K562 (cell line): ENCODE data around the gene LENEP. TPM values are rescaled to one million over a fixed set of nuclear protein-coding genes. Genes with fewer than 3 reads are reported as not detected.

Source experiments
- CBX8 ChIP-seq: fragments of 200-600 bp; sonication (generic); IDR thresholded peaks from 2 replicates; pipeline ENCODE4 v1.6.1; 2012; ENCODE audit warnings: borderline replicate concordance, mixed run types, low read depth, mild to moderate bottlenecking, moderate library complexity, mixed read lengths, low read length, control low read depth, inconsistent platforms; ENCODE audit not compliant: poor library complexity, severe bottlenecking; ENCODE audit errors: extremely low read depth
- CHD4 ChIP-seq: fragments of 200-600 bp; sonication (generic); IDR thresholded peaks from 3 replicates; pipeline ENCODE4 v1.6.1; 2012; ENCODE audit warnings: low read depth, mild to moderate bottlenecking, mixed read lengths, low read length, inconsistent platforms; ENCODE audit not compliant: insufficient read depth, insufficient replicate concordance, poor library complexity, severe bottlenecking
- ELK3 ChIP-seq: fragments of 450-650 bp; formaldehyde crosslinking; IDR thresholded peaks from 2 replicates; pipeline ENCODE4 v1.4.0; 2020; ENCODE audit warnings: mild to moderate bottlenecking
- FOXO4 ChIP-seq: fragments of 450-650 bp; formaldehyde crosslinking; IDR thresholded peaks from 2 replicates; pipeline ENCODE4 v1.4.0; 2020; ENCODE audit warnings: mild to moderate bottlenecking, moderate library complexity
- GABPA ChIP-seq: fragments of 200-800 bp; sonication (Bioruptor generic); conservative IDR thresholded peaks from 2 replicates; pipeline ENCODE4 v1.6.1; 2016; ENCODE audit warnings: low read depth, missing genetic modification characterization, missing compliant biosample characterization
- GTF2A2 ChIP-seq: IDR thresholded peaks from 2 replicates; pipeline ENCODE4 v1.6.1; 2016; ENCODE audit warnings: mild to moderate bottlenecking, missing genetic modification characterization, missing compliant biosample characterization
- MBD2 ChIP-seq: sonication (generic); IDR thresholded peaks from 2 replicates; pipeline ENCODE4 v1.6.1; 2016; ENCODE audit warnings: low read depth, borderline replicate concordance
- MITF ChIP-seq: IDR thresholded peaks from 2 replicates; pipeline ENCODE4 v1.6.1; 2014; ENCODE audit warnings: antibody characterized with exemption
- MTA3 ChIP-seq: fragments of 450-650 bp; formaldehyde crosslinking; IDR thresholded peaks from 2 replicates; pipeline ENCODE4 v1.6.1; 2017; ENCODE audit warnings: mild to moderate bottlenecking, borderline replicate concordance
- NFIX ChIP-seq: fragments of 250-450 bp; sonication (Bioruptor Pico); IDR thresholded peaks from 2 replicates; pipeline ENCODE4 v1.4.0; 2020; ENCODE audit warnings: low read depth, mild to moderate bottlenecking, moderate library complexity
- SMARCA4 ChIP-seq: fragments of 450-650 bp; IDR thresholded peaks from 2 replicates; pipeline ENCODE4 v1.6.1; 2016
- SP2 ChIP-seq: IDR thresholded peaks from 2 replicates; pipeline ENCODE4 v1.6.1; 2011; ENCODE audit warnings: mild to moderate bottlenecking, low read depth, low read length, moderate library complexity; ENCODE audit not compliant: poor library complexity, severe bottlenecking; ENCODE audit errors: extremely low read depth
- TEAD4 ChIP-seq, 2 experiments: sonication (generic) in 1 of 2; formaldehyde crosslinking in 1 of 2; IDR thresholded peaks; 2 replicates each; pipeline versions ENCODE4 v1.6.1 to v1.8.0; 2012 to 2022; ENCODE audit warnings: borderline replicate concordance in 1 of 2, inconsistent platforms in 1 of 2, low read length in 1 of 2, mild to moderate bottlenecking in 1 of 2, missing genetic modification reagents in 1 of 2
- THRA ChIP-seq: fragments of 450-650 bp; IDR thresholded peaks from 2 replicates; pipeline ENCODE4 v1.6.1; 2017; ENCODE audit warnings: mild to moderate bottlenecking, moderate library complexity
- ZFP91 ChIP-seq: sonication (generic); formaldehyde crosslinking; IDR thresholded peaks from 2 replicates; pipeline ENCODE4 v1.8.0; 2022; ENCODE audit warnings: mild to moderate bottlenecking, missing genetic modification reagents
- ZNF165 ChIP-seq: fragments of 250-450 bp; sonication (Bioruptor Pico); IDR thresholded peaks from 2 replicates; pipeline ENCODE4 v1.4.0; 2020; ENCODE audit warnings: borderline replicate concordance
- ZNF217 ChIP-seq: sonication (generic); formaldehyde crosslinking; IDR thresholded peaks from 2 replicates; pipeline ENCODE4 v1.8.0; 2022; ENCODE audit warnings: mild to moderate bottlenecking, missing genetic modification reagents
- ZNF507 ChIP-seq: conservative IDR thresholded peaks from 2 replicates; pipeline ENCODE4 v1.6.1; 2017; ENCODE audit warnings: missing genetic modification characterization, missing compliant biosample characterization
- ZNF77 ChIP-seq: fragments of 250-450 bp; sonication (Bioruptor Pico); IDR thresholded peaks from 2 replicates; pipeline ENCODE4 v1.5.0; 2020
- ZNF778 ChIP-seq: fragments of 450-650 bp; formaldehyde crosslinking; IDR thresholded peaks from 2 replicates; pipeline ENCODE4 v1.4.0; 2020; ENCODE audit warnings: mild to moderate bottlenecking, moderate library complexity
- polyA plus RNA-seq, 8 experiments: library from polyadenylated mRNA; depleted of rRNA in 4 of 8; stranded (reverse) in 5 of 8; unstranded in 3 of 8; fragments of >200 nt; fragmentation: Nextera tagmentation in 2 of 8; fragmentation: Illumina TruSeq in 1 of 8; extraction: Ambion mirVana in 2 of 8; extraction: Trizol in 1 of 8; gene quantifications; 2 replicates each; pipeline versions ENCODE4 v1.2.1 to v1.2.3, GENCODE V29; 2011 to 2014; ENCODE audit warnings: inconsistent platforms in 1 of 8, missing spikeins in 1 of 8
- total RNA-seq, 7 experiments: library from RNA; depleted of rRNA in 6 of 7; stranded (reverse); fragments of >200 nt in 6 of 7; fragmentation: Illumina TruSeq in 2 of 7; extraction: Trizol in 2 of 7; gene quantifications; 2 replicates each; pipeline versions ENCODE4 v1.2.1 to v1.2.3, GENCODE V29; 2011 to 2021; ENCODE audit warnings: low replicate concordance in 1 of 7

The LENEP gene
- total and polyA plus RNA-seq, 9 of the 15 experiments (the other 6 are each of a cell fraction or from before 2014, with no cell fraction given), result 0.23 to 0.87 (median 0.67) TPM; not detected in 5

GRCh38 chr1:154999571-155000410, 6.4 kb downstream of the LENEP start (continued):
- no peak for TF ChIP-seq THRA
- TF ChIP-seq ZNF165, result no peak
- no peak for TF ChIP-seq ELK3 (CRISPR knock-in tag)
- no peak for TF ChIP-seq ZNF217 (CRISPR knock-in tag)
- TF ChIP-seq FOXO4 (CRISPR knock-in tag), result no peak
- no peak for TF ChIP-seq ZFP91
- TF ChIP-seq SMARCA4, result 0 out of 2 replicates have a peak, but pooled peaks have one; percentile 36
- no peak for TF ChIP-seq MITF
- TF ChIP-seq CHD4, result peak; percentile 59
- no peak for TF ChIP-seq NFIX
- TF ChIP-seq ZNF778 (CRISPR knock-in tag), result no peak
- TF ChIP-seq SP2, result no peak
- TF ChIP-seq GTF2A2 (tag), result no peak
- TF ChIP-seq MTA3, result no peak
- TF ChIP-seq CBX8, result no peak
- TF ChIP-seq GABPA (tag), result peak; percentile 3; the same call in 1 of the 2 replicates
- no peak for TF ChIP-seq TEAD4 (IDR thresholded peaks at IDR 0.05; ENCODE audit: low read length)
- no peak for TF ChIP-seq TEAD4 (CRISPR knock-in tag; IDR thresholded peaks at IDR 0.05; ENCODE audit: borderline replicate concordance)
- TF ChIP-seq ZNF77 (CRISPR knock-in tag), result no peak
- no peak for TF ChIP-seq MBD2
- no peak for TF ChIP-seq ZNF507 (tag)
